Spleen (tissue), 11 donors: ENCODE results near the gene LYL1. TPM values are rescaled to one million over a fixed set of nuclear protein-coding genes. Genes with fewer than 3 reads are reported as not detected.

ENCODE experiments used
- DNase-seq: peaks from one replicate; pipeline ENCODE4 v3.0.0-alpha.2; 2020
- H3K27ac ChIP-seq, 8 donors: fragments of 200-600 bp; sonication (generic) in 7 of 8; 1 replicate in 4 of 8; 2 replicates in 4 of 8; pipeline versions ENCODE4 v1.5.0 to v1.8.0; 2016 to 2021; ENCODE audit warnings: inconsistent platforms in 4 of 8, mild to moderate bottlenecking in 4 of 8, moderate library complexity in 1 of 8
- H3K27me3 ChIP-seq, 7 donors: fragments of 200-600 bp; sonication (generic) in 6 of 7; replicated peaks in 1 of 7; 1 replicate in 4 of 7; 2 replicates in 3 of 7; pipeline versions ENCODE4 v1.5.0 to v1.8.0; 2016 to 2021; ENCODE audit warnings: inconsistent platforms in 3 of 7, mild to moderate bottlenecking in 1 of 7
- H3K36me3 ChIP-seq, 6 donors: fragments of 200-600 bp; sonication (generic) in 5 of 6; 1 replicate in 4 of 6; 2 replicates in 2 of 6; pipeline versions ENCODE4 v1.5.0 to v1.8.0; 2016 to 2021; ENCODE audit warnings: inconsistent platforms in 2 of 6
- H3K4me1 ChIP-seq, 6 donors: fragments of 200-600 bp; sonication (generic) in 5 of 6; 1 replicate in 3 of 6; 2 replicates in 3 of 6; pipeline versions ENCODE4 v1.5.0 to v1.8.0; 2016 to 2021; ENCODE audit warnings: inconsistent platforms in 3 of 6
- H3K4me3 ChIP-seq, 8 donors: fragments of 200-600 bp; sonication (generic) in 7 of 8; 1 replicate in 4 of 8; 2 replicates in 4 of 8; pipeline versions ENCODE4 v1.5.0 to v1.8.0; 2016 to 2021; ENCODE audit warnings: inconsistent platforms in 4 of 8, mild to moderate bottlenecking in 4 of 8, moderate library complexity in 2 of 8
- H3K9me3 ChIP-seq, 8 donors: fragments of 200-600 bp; sonication (generic) in 7 of 8; 1 replicate in 4 of 8; 2 replicates in 4 of 8; pipeline versions ENCODE4 v1.5.0 to v1.8.0; 2016 to 2021; ENCODE audit warnings: inconsistent platforms in 4 of 8
- POLR2A ChIP-seq, 3 donors: fragments of 450-650 bp; IDR thresholded peaks; one replicate each; pipeline ENCODE4 v1.5.1; 2017; ENCODE audit warnings: antibody characterized with exemption in 3 of 3, mild to moderate bottlenecking in 1 of 3
- POLR2AphosphoS5 ChIP-seq, 3 donors: sonication (generic); formaldehyde crosslinking; IDR thresholded peaks; one replicate each; pipeline ENCODE4 v1.5.1; 2017; ENCODE audit warnings: antibody characterized with exemption in 3 of 3
- WGBS, 5 donors: extraction: QIAGEN DNeasy Blood & Tissue Kit in 3 of 5; methylation state at CpG; one replicate each; pipeline versions ENCODE4 v1.1.5 to v1.1.7; 2013 to 2018; 5-methylcytosine and 5-hydroxymethylcytosine counted together
- intact Hi-C: fragments of 100-400 bp; cut with DNase I; formaldehyde crosslinking; loops from one replicate; pipeline ENCODE4 v1.15.0; 2023; ENCODE audit warnings: low total_unique reads
- polyA plus RNA-seq, 3 donors: library from polyadenylated mRNA; stranded (reverse); fragments of 200-250 nt; gene quantifications; one replicate each; pipeline ENCODE4 v1.2.1, GENCODE V29; 2013
- total RNA-seq, 7 donors: library from RNA; depleted of rRNA in 3 of 7; stranded (reverse); fragments of >200 nt in 3 of 7; fragmentation: NEBNext Ultra II Directional in 4 of 7; extraction: Animal tissue kit (Norgen Biotek cat#: 25700) in 4 of 7; gene quantifications; one replicate each; pipeline versions ENCODE4 v1.1.0 to v1.2.1, GENCODE V29; 2016 to 2021
- TF ChIP-seq, protein P1 (sequence below), 11 experiments: fragments of 200-600 bp in 7 of 11; fragments of 450-650 bp in 4 of 11; sonication (generic) in 4 of 11; IDR thresholded peaks in 8 of 11; conservative IDR thresholded peaks in 3 of 11; 1 replicate in 7 of 11; 2 replicates in 4 of 11; pipeline versions ENCODE4 v1.4.0 to v1.8.0; 2016 to 2021; ENCODE audit warnings: antibody characterized with exemption in 11 of 11, inconsistent platforms in 4 of 11, mild to moderate bottlenecking in 1 of 11
- donor health status: healthy with polysubstance abuse.
- donor health status: DM: no; HTN: no; CAD: no; lungs with moderate emphysema.
- donor health status: DM: no; HTN: no; CAD: no.
- donor health status: Bipolar disorder and iron deficiency.
- donor health status: healthy.
- donor health status: DM: no; HTN: no; CAD: no.
- donor health status: DM: yes; HTN: yes; CAD: no.

The LYL1 gene
- total and polyA plus RNA-seq, 10 donors = 35.5 to 86.9 (median 59.4) TPM

DNA sequence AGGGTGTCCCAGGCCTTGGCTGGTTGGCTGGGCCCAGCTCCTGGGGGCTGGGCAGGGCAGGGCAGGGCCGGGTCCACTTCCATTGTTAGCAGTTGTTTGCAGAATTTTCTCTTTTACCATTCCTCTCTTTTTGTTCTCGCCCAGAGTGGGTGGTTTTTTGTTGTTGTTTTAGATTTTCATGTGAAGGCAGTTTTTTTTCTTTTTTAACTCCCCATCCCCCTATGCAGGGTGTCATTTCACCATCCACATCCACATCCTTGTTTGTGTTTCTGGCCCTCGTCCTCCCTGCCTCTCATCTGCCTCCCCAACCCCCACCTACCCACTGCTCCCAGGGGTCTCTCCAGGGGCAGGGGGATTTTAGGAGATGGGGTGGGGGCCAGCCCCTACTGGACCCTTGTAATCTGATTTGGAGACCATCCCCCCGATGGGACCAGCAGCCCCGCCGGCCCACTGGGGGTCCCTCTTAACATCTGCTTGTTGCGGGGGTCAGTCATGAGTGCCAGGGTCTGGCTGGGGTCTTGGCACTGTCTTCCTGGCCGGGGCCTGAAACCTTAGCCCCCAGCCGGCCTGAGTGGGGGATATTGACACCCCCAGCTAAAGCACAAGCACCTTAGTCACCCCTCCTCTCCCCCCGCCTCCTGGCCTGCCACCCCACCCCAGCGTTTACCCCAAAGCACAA lies 37.1 kb upstream of the LYL1 start:
- H3K27ac ChIP-seq = peak overlapping the region in 2 of 8 donors; percentile 15 to 53
- H3K36me3 ChIP-seq = peaks cover 0 to 94% (median 60%) of the 10 kb centered on the region in 6 donors
- no peaks in the 10 kb centered on the region for H3K9me3 ChIP-seq
- H3K4me3 ChIP-seq = no peak overlapping the region
- 76 to 91% (median 85%) methylated on average over 6 to 11 of the region's 11 CpGs for WGBS, 5 donors
- H3K27me3 ChIP-seq = no peaks in the 10 kb centered on the region
- intact Hi-C loops = no loop called here
- TF ChIP-seq POLR2AphosphoS5 (IDR thresholded peaks at IDR 0.05) = no peak
- TF ChIP-seq, protein P1, sequence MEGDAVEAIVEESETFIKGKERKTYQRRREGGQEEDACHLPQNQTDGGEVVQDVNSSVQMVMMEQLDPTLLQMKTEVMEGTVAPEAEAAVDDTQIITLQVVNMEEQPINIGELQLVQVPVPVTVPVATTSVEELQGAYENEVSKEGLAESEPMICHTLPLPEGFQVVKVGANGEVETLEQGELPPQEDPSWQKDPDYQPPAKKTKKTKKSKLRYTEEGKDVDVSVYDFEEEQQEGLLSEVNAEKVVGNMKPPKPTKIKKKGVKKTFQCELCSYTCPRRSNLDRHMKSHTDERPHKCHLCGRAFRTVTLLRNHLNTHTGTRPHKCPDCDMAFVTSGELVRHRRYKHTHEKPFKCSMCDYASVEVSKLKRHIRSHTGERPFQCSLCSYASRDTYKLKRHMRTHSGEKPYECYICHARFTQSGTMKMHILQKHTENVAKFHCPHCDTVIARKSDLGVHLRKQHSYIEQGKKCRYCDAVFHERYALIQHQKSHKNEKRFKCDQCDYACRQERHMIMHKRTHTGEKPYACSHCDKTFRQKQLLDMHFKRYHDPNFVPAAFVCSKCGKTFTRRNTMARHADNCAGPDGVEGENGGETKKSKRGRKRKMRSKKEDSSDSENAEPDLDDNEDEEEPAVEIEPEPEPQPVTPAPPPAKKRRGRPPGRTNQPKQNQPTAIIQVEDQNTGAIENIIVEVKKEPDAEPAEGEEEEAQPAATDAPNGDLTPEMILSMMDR (IDR thresholded peaks at IDR 0.05 in 8 of 11, conservative IDR thresholded peaks at IDR 0.05 in 3 of 11) = no peak
- no peak for TF ChIP-seq POLR2A (IDR thresholded peaks at IDR 0.05)
- no peak for DNase-seq
- H3K4me1 ChIP-seq = peaks cover 0 to 27% (median 4%) of the 10 kb centered on the region in 6 donors

DNA sequence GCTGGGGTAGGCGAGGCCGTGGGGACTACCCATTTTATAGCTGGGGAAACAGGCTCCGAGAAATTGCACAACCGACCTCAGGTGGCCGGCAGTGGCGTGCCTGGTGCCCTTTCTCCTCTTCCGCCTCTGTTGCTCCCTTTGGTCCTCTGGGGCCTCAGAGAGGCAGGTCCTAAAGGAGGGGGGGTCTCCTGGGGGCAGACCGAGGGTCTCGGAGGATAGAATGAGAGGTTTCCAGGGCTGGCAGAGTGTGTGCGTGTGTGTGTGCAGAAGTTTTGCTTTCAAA lies 36.2 kb upstream of the LYL1 start:
- H3K4me1 ChIP-seq = peaks cover 0 to 24% (median 3%) of the 10 kb centered on the region in 6 donors
- peak overlapping the region in 1 of 8 donors; percentile 53 for H3K27ac ChIP-seq
- 52 to 91% (median 79%) methylated on average over 10 of the region's 10 CpGs for WGBS, 5 donors
- no peaks in the 10 kb centered on the region for H3K9me3 ChIP-seq
- intact Hi-C loops = no loop called here
- no peak for DNase-seq
- H3K36me3 ChIP-seq = peaks cover 0 to 94% (median 51%) of the 10 kb centered on the region in 6 donors
- H3K4me3 ChIP-seq = no peak overlapping the region
- no peak for TF ChIP-seq POLR2AphosphoS5 (IDR thresholded peaks at IDR 0.05)
- TF ChIP-seq, protein P1 (IDR thresholded peaks at IDR 0.05 in 8 of 11, conservative IDR thresholded peaks at IDR 0.05 in 3 of 11) = no peak
- TF ChIP-seq POLR2A (IDR thresholded peaks at IDR 0.05) = no peak
- H3K27me3 ChIP-seq = no peaks in the 10 kb centered on the region

DNA sequence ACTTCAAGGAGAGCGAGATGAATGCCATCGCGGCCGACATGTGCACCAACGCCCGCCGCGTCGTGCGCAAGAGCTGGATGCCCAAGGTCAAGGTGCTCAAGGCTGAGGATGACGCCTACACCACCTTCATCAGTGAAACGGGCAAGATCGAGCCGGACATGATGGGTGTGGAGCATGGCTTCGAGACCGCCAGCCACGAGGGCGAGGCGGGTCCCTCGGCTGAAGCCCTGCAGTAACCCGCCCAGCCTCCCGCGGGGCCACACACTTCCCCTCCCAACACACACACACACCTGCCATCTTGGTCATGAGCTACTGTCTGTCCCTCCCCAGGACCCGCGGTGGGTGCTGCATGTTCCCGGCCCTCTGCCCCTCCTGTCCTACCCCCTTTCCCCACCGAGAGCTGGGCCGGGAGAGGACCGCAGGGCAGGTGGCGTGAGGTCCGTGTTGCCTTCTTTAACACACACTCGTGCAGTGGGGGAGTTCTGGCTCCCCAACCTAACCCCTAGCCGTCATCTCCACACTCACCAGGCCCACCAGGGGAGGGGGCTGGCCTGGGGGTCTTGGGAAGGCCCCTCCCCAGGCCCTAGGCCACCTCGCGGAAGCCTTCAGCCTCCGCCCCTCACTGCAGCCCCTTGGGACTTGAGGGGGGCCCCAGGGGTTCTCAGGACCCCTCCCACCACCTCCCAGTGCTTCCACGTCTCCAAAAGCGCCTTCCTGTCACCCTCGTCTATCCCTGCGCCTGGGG lies 35.7 kb upstream of the LYL1 start:
- Histone ChIP-seq H3K4me1 (peaks cover 0 to 24% (median 2%) of the 10 kb centered on the region in 6 donors), H3K4me3 (no peak overlapping the region), H3K36me3 (peaks cover 0 to 94% (median 46%) of the 10 kb centered on the region in 6 donors), H3K27ac (peak overlapping the region in 1 of 8 donors; percentile 53), H3K27me3 (no peaks in the 10 kb centered on the region), H3K9me3 (no peaks in the 10 kb centered on the region)
- TF ChIP-seq POLR2AphosphoS5 (IDR thresholded peaks at IDR 0.05) = peak in 1 of 3 donors; percentile 60
- TF ChIP-seq POLR2A (IDR thresholded peaks at IDR 0.05) = no peak
- DNase-seq = no peak
- WGBS, 5 donors = 87 to 91% (median 87%) methylated on average over 38 to 40 of the region's 40 CpGs
- intact Hi-C loops = no loop called here

DNA sequence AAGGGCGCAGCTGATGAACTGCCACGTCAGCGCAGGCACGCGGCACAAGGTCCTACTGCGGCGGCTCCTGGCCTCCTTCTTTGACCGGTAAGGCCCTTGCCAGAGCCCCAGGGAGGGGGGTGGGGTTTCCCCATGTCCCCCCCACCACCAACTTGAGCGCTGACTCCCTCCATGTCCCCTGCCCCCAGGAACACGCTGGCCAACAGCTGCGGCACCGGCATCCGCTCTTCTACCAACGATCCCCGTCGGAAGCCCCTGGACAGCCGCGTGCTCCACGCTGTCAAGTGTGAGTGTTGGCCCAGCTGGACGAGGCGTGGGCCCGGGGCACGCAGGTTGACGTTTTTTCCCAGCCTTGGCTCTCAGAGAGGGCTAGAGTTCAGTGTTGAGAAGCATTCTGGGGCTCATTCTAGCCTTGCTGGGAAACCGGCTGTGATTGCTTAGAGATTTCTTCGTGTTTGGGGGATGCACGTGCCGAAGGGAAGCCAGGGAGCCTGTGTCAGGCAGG lies 34.7 kb upstream of the LYL1 start:
- intact Hi-C loops = no loop called here
- peaks cover 0 to 98% (median 42%) of the 10 kb centered on the region in 6 donors for H3K36me3 ChIP-seq
- peaks cover 0 to 30% (median 3%) of the 10 kb centered on the region in 6 donors for H3K4me1 ChIP-seq
- no peak overlapping the region for H3K4me3 ChIP-seq
- H3K9me3 ChIP-seq = no peaks in the 10 kb centered on the region
- TF ChIP-seq POLR2A (IDR thresholded peaks at IDR 0.05) (no peak), POLR2AphosphoS5 (IDR thresholded peaks at IDR 0.05) (no peak)
- TF ChIP-seq, protein P1 (IDR thresholded peaks at IDR 0.05 in 8 of 11, conservative IDR thresholded peaks at IDR 0.05 in 3 of 11) = no peak
- H3K27me3 ChIP-seq = no peaks in the 10 kb centered on the region
- no peak for DNase-seq
- 92 to 96% (median 94%) methylated on average over 24 to 28 of the region's 28 CpGs for WGBS, 5 donors
- no peak overlapping the region for H3K27ac ChIP-seq
